GM13977 (cell line): ENCODE measurements around the gene KIT.

Source experiments
- DNase-seq: peaks from one replicate; pipeline ENCODE4 v3.0.0; 2012; ENCODE audit warnings: low spot score
- in situ Hi-C: fragments of 300-500 bp; cut with MboI; formaldehyde crosslinking; loops from one replicate; pipeline ENCODE4 v1.12.0; 2022; ENCODE audit warnings: low sequenced_read_pairs, low pct_unique_long_range_greater_than_20kb, mixed read lengths, inconsistent platforms; ENCODE audit not compliant: unreplicated experiment
- TF ChIP-seq, protein P1 (sequence below): IDR thresholded peaks from 2 replicates; pipeline ENCODE4 v1.5.1; 2012; ENCODE audit warnings: mild to moderate bottlenecking, control low read depth; ENCODE audit not compliant: insufficient read depth; ENCODE audit errors: extremely low read depth, missing control alignments

The KIT gene

GRCh38 chr4:54745031-54745770, 87.4 kb downstream of the KIT start:
- TF ChIP-seq, protein P1, sequence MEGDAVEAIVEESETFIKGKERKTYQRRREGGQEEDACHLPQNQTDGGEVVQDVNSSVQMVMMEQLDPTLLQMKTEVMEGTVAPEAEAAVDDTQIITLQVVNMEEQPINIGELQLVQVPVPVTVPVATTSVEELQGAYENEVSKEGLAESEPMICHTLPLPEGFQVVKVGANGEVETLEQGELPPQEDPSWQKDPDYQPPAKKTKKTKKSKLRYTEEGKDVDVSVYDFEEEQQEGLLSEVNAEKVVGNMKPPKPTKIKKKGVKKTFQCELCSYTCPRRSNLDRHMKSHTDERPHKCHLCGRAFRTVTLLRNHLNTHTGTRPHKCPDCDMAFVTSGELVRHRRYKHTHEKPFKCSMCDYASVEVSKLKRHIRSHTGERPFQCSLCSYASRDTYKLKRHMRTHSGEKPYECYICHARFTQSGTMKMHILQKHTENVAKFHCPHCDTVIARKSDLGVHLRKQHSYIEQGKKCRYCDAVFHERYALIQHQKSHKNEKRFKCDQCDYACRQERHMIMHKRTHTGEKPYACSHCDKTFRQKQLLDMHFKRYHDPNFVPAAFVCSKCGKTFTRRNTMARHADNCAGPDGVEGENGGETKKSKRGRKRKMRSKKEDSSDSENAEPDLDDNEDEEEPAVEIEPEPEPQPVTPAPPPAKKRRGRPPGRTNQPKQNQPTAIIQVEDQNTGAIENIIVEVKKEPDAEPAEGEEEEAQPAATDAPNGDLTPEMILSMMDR = no peak
- in situ Hi-C loops = no loop called here
- DNase-seq = no peak

GRCh38 chr4:54746218-54746617, 88.5 kb downstream of the KIT start:
- DNase-seq = no peak
- in situ Hi-C loops = no loop called here

GRCh38 chr4:54750341-54750740, 92.6 kb downstream of the KIT start:
- DNase-seq = no peak
- TF ChIP-seq, protein P1 = no peak
- in situ Hi-C loops = no loop called here

More at GRCh38 chr4:54746218-54746617, 88.5 kb downstream of the KIT start:
- TF ChIP-seq, protein P1 = no peak

DNA sequence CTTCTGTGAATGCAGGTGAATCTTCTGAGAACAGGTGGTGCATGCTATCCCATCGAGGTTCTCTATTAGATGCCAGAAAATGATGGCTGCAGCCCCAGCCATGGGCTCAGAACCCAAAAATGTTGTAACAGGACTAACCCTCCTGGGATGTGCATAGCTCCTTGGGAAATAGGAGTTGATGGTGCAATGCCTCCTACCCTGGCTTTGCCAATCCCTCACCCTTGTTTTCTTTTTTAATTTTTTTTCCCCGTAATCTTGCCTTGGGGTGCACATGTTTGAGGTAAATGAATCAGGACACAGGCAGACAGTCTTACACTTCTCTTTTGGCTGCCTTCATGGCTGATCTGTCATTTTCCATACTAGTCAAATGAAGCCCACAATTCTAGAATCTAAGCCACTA, 96.6 kb downstream of the KIT start:
- TF ChIP-seq, protein P1 = no peak
- no peak for DNase-seq
- in situ Hi-C loops = no loop called here

- TF ChIP-seq, protein P1 = no peak
- no peak for DNase-seq
- in situ Hi-C loops = no loop called here
These were observed 106.7 kb downstream of the KIT start for GRCh38 chr4:54764476-54764875.

DNA sequence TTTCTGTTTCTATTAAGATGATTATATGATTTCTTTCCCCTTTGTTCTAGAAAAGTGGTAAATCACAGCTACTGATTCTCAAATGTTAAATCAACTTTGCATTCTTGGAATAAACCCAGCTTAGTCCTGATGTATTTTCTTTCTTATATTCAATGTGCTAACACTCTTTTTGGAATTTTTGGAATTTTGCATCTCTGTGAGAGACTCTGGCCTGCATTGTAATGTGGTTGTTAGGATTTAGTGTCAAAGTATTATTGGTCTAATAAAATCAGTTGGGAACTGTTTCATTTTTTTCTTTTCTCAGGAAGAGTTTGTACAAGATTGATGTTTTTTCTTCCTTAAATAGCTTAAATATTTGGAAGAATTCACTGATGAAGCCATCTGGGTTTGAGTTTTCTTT, 109.6 kb downstream of the KIT start:
- DNase-seq = no peak
- TF ChIP-seq, protein P1 = no peak
- in situ Hi-C loops = no loop called here
